NCI-H446 (cell line): ENCODE data around the gene KDM8.
A peak's percentile ranks its signal among the peaks of the same experiment; 100 is the strongest.
"Not testable (repeated sequence)": the region's sequence is repeated elsewhere in the genome, so short reads cannot be mapped to it uniquely, and the experiment has no call there.

Experiments used
- DNase-seq, 2 experiments: peaks; one replicate each; lab custom pipeline; 2025; lab: John Stamatoyannopoulos, UW

Gene KDM8

GRCh38 chr16:27243725-27244362 lies 40.5 kb downstream of the KDM8 start:
- DNase-seq: no peak

- no peak for DNase-seq
These were observed 41.0 kb downstream of the KDM8 start for GRCh38 chr16:27244363-27244755.

- peak; percentile 57 to 65 for DNase-seq
These were observed 42.2 kb downstream of the KDM8 start for GRCh38 chr16:27245276-27246172.

GRCh38 chr16:27246439-27246838 lies 43.1 kb downstream of the KDM8 start:
- no peak for DNase-seq

DNA sequence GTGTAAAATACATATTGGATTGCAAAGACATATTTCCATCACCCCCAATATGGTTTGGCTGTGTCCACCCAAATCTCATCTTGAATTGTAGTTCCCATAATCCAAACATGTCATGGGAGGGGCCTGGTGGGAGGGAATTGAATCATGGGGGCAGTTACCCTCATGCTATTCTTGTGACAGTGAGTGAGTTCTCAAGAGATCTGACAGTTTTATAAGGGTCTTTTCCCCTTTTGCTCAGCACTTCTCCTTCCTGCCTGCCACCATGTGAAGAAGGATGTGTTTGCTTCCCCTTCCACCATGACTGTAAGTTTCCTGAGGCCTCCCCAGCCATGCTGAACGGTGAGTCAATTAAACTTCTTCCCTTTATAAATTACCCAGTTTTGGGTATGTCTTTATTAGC lies 43.8 kb downstream of the KDM8 start:
- not testable (repeated sequence) for DNase-seq

DNA sequence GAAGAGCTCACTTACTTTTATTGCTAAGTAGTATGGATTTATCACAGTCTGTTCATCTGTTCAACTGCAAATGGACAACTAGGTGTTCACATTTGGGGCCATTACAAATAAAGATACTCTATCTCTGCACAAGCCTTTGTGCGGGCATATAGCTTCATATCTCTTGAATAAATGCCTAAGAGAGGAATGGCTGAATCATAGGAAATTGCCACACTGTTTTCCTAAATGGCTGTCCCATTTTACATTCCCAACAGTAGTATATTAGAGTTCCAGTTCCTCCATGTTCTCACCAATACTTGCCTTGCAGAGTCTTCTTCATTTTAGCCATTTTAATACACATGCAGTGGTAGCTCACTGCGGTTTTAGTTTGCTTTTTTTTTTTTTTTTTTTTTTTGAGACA lies 44.7 kb downstream of the KDM8 start:
- no peak for DNase-seq

DNA sequence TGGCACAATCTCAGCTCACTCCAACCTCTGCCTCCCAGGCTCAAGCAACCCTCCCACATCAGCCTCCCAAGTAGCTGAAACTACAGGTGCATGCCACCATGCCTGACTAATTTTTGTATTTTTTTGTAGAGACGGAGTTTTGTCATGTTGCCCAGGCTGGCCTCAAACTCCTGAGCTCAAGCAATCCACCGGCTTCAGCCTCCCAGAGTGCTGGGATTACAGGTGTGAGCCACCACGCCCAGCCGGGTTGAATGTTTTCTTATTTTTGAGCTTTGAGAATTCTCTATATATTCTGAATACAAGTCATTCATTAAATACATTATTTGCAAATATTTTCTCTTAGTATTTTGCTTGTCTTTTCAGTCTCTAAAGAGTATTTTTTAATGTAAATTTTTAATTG lies 45.6 kb downstream of the KDM8 start:
- DNase-seq: not testable (repeated sequence)

DNA sequence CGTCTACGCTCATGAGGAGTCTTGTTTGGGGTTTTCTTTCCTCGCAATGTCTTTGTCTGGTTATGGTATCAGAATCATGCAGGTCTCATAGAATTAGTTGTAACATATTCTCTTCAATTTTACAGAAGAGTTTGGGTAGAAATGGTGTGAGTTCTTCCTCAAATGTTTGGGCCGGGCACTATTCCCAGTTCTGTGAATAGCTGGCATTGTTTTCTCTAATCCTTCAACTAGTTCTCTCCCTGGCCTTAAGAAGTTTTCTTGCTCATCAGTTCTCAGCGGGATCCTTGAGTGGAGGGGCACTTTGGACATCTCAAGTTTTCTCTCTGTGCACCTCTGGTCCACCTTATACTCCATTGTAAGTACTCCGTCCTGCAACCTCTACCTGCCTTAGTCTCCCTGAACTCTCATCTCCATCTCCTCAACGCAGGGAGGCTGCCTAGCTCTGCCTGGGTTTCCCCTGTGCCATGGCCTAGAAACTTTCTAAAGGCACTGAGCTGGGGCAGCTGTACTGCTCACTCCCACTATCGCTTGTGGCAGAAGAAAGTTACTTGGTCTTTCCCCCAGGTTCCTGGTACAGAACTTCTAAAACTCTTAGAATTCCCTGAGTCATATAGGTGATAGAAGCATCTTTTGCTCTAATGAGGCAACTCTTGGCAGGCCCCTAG lies 48.3 kb downstream of the KDM8 start:
- no peak for DNase-seq

DNA sequence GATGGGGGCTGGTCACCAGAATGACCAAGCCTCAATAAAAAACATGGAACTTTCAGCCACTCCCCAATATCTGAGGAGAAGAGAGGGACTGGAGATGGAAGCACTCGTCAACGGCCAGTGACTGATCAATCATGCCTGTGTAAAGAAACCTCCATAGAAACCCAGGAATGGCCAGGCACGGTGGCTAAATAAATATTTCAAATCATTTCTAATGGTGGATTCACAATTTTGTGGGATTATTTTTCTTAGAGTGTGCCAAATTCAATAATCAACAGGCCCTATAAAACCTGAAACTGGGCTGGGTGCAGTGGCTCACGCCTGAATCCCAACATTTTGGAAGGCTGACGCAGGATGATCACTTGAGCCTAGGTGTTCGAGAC lies 48.9 kb downstream of the KDM8 start:
- DNase-seq: no peak

GRCh38 chr16:27253526-27253930 lies 50.2 kb downstream of the KDM8 start:
- DNase-seq: no peak

- no peak for DNase-seq
These were observed 51.0 kb downstream of the KDM8 start for GRCh38 chr16:27254262-27254811.

DNA sequence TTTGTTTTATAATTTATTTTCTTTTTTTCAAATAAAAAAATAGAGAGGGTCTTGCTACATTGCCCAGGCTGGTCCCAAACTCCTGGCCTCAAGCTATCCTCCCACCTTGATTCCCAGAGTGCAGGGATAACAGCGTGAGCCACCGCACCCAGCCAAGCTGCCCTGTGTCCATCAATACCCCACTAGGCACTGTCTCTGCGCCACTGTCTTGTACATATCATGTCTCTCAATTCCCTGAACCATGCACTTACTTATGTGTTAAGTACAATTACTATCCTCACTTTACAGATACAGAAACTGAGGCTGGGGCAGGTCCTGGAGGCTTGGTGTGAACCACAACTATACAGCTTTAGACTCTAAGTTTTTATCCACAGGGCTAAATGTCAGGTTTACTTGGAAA lies 53.5 kb downstream of the KDM8 start:
- no peak for DNase-seq

- no peak for DNase-seq
These were observed 53.9 kb downstream of the KDM8 start for GRCh38 chr16:27257271-27257670.

- DNase-seq: no peak
These were observed 55.0 kb downstream of the KDM8 start for GRCh38 chr16:27258241-27258734.

GRCh38 chr16:27259710-27260109 lies 56.4 kb downstream of the KDM8 start:
- no peak for DNase-seq

GRCh38 chr16:27262904-27263423 lies 59.6 kb downstream of the KDM8 start:
- not testable (repeated sequence) for DNase-seq

- no peak for DNase-seq
These were observed 60.8 kb downstream of the KDM8 start for GRCh38 chr16:27264151-27264550.

GRCh38 chr16:27265982-27266381 lies 62.7 kb downstream of the KDM8 start:
- no peak for DNase-seq

DNA sequence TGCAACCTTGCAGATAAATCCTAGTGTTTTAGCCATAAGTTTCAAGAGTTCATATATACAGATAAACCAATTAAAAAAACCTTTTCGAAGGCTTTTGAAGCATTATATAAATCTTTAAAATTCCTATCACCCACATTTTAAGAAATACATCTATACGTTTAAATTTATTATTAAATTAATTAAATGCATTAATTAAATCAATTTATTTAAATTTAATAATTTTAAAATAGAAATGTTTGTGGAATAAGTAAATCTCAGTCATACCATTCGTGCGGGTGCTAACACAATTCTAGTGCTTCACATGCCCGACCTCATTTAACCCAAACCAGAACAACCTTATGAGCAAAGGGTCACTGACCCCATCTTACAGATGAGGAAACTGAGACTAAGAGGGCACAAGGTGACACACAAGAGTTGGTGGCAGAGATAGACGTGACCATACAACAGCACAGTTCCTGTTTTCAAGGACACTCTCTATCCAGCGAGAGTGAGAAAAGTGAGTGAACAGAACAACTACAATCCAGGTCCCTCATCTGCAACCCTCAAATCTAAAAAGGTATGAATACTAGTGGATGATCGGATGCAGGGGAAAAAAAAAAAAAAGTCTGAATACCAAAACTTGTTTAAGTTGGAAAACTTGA lies 63.8 kb downstream of the KDM8 start:
- no peak for DNase-seq

DNA sequence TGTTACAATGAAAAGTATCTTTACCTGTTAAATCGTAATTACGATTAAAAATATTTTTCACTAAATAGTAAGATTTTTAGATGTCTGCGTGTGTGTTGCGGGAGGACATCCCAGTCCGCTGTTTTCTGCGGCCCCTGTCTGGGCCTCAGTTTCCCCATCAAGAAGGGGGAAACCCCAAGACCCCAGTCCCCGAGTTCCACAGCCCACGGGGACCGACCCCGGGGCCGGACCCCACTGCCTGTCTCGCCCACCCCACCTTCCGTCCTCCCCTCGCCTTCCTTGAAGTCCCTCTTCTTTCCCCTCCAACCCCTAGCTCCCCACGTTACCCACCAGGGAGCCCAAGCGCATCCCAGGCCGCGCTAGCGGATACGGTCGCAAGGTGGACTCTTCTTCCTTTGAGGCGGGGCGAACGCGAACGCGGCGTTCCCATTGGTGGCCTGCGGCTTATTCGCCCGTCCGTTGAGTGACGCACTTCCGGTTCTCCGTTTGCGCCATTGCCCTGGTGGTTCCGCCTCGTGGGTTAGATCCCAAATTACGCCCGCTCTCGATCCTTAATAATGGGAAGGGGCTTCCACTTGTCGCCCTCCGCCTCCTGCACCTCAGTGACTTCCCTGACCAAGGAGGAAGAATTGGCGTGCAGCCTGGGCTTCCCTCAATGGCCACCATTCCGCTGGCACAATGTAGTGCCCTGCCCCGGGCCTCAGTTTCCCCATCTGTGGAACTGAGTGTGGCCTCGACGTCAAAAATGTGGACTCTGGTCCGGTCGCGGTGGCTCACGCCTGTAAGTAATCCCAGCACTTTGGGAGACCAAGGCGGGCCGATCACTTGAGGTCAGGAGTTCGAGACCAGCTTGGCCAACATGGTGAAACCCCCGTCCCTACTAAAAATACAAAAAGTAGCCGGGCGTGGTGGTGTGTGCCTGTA lies 65.3 kb downstream of the KDM8 start, which contains the start of gene NSMCE1:
TSS of gene NSMCE1 (minus strand) at position 397 of the 924 bp plus-strand sequence. CDS start 11,202 bp downstream, outside the sequence.
- DNase-seq: peak; percentile 88 to 97
